ENCODE data around the gene SUMF1.

DNA sequence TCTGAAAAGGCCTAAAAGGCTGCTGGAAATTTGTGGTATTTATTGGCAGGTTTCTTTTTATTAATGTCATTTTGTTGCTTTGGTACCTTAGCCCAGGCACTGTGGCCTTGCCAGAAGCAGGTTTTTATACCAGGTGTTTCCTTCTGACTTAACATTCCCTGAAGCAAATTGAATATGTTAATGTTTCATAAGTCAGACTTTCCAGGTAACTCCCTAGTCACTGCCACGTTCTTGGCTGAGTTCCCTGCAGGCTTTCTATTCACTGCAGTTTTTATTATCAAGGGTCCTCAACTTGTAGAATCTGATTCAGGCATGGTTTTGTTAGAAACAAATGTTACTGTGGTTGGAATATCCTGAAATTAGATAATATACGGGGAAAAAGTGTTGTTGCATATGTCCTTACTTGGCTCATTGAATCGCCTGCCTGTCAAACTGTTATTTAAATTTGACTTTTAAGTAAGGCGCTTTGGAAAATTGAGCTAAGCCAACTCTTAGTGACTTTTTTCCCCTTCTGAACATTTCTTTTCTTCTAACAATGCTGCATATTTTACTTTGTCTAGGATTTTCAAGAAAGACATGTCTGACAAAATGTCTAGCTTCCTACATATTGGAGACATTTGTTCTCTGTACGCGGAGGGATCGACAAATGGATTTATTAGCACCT, 49.0 kb upstream of the SUMF1 start:
- no peak for TF ChIP-seq ASH2L (IDR thresholded peaks at IDR 0.05; ENCODE audit: insufficient read length, low read depth, low read length)
- TF ChIP-seq ZBTB8A (CRISPR knock-in tag; IDR thresholded peaks at IDR 0.05; ENCODE audit: borderline replicate concordance, low read depth) = no peak
